GM12878 (cell line): Measurements from ENCODE around the gene ANKRD33B. TPM values are rescaled to one million over a fixed set of nuclear protein-coding genes. Genes with fewer than 3 reads are reported as not detected.

Experiments used
- ATAC-seq: fragments of 200-7000 bp; cut with Tn5 transposase; 3 replicates; pipeline ENCODE4 v1.9.1; 2020; ENCODE audit warnings: mild to moderate bottlenecking, moderate library complexity
- BruUV-seq: library from RNA; stranded (reverse); fragments of 400-500 nt; replicated peaks from 2 replicates; lab custom pipeline; 2021; lab: Mats Ljungman, UMichigan
- CTCF ChIA-PET: fragments of 300-600 bp; sonication (Branson Sonifier 250); formaldehyde crosslinking; extraction: SDS; loops from one replicate; lab custom pipeline; 2021; ENCODE audit warnings: inconsistent platforms; lab: Yijun Ruan, JAX
- POLR2A ChIA-PET: fragments of 350-600 bp; formaldehyde crosslinking; extraction: SDS; loops from one replicate; lab custom pipeline; 2021; ENCODE audit warnings: inconsistent platforms; lab: Charles Lee
- RAD21 ChIA-PET: fragments of 300-600 bp; sonication (Branson Sonifier 250); formaldehyde crosslinking; loops from one replicate; lab custom pipeline; 2023; ENCODE audit warnings: antibody characterized with exemption; ENCODE audit not compliant: unreplicated experiment; lab: Charles Lee
- SMC1A ChIA-PET: fragments of 300-600 bp; sonication (Branson Sonifier 250); formaldehyde crosslinking; loops from one replicate; lab custom pipeline; 2023; ENCODE audit not compliant: unreplicated experiment, uncharacterized antibody; lab: Charles Lee
- DNase-seq: peaks from one replicate; pipeline ENCODE4 v3.0.0-alpha.2; 2011; ENCODE audit warnings: low read depth, low spot score
- FAIRE-seq: peaks from 3 replicates; lab custom pipeline; 2011; peaks lifted over from hg19 to GRCh38; lab: Jason Lieb, UNC
- H2AFZ ChIP-seq: 2 replicates; pipeline ENCODE4 v1.6.0; 2011; ENCODE audit warnings: low read depth, low read length, control low read depth; ENCODE audit not compliant: control insufficient read depth
- H3K27ac ChIP-seq: 2 replicates; pipeline ENCODE4 v1.5.1; 2011; ENCODE audit warnings: control low read depth; ENCODE audit not compliant: control insufficient read depth, insufficient read depth
- H3K27me3 ChIP-seq, 2 experiments: replicated peaks in 1 of 2; 2 replicates each; pipeline versions ENCODE4 v1.6.0 to v1.6.1; 2011; ENCODE audit warnings: low read length in 1 of 2; ENCODE audit not compliant: control insufficient read depth in 2 of 2, insufficient read depth in 2 of 2
- H3K36me3 ChIP-seq, 2 experiments: 2 replicates each; pipeline ENCODE4 v1.5.1; 2011; ENCODE audit warnings: low read length in 1 of 2; ENCODE audit not compliant: control insufficient read depth in 2 of 2, insufficient read depth in 2 of 2
- H3K4me1 ChIP-seq: 2 replicates; pipeline ENCODE4 v1.6.1; 2011; ENCODE audit warnings: mild to moderate bottlenecking, low read length, moderate library complexity, mixed read lengths; ENCODE audit not compliant: control insufficient read depth, insufficient read depth
- H3K4me2 ChIP-seq: 2 replicates; pipeline ENCODE4 v1.6.0; 2011; ENCODE audit warnings: control low read depth; ENCODE audit not compliant: control insufficient read depth, insufficient read depth
- H3K4me3 ChIP-seq: fragments of 200-600 bp; sonication (generic); 2 replicates; pipeline ENCODE4 v1.5.1; 2016
- H3K79me2 ChIP-seq: 2 replicates; pipeline ENCODE4 v1.6.0; 2011; ENCODE audit warnings: low read length; ENCODE audit not compliant: control insufficient read depth, insufficient read depth
- H3K9ac ChIP-seq: 2 replicates; pipeline ENCODE4 v1.8.0; 2011; ENCODE audit warnings: low read length, control low read depth, mixed read lengths; ENCODE audit not compliant: control insufficient read depth, insufficient read depth
- H3K9me3 ChIP-seq: replicated peaks from 3 replicates; pipeline ENCODE4 v1.5.1; 2011; ENCODE audit warnings: mild to moderate bottlenecking, low read length; ENCODE audit not compliant: control insufficient read depth, insufficient read depth
- H4K20me1 ChIP-seq: 2 replicates; pipeline ENCODE4 v1.6.0; 2011; ENCODE audit not compliant: control insufficient read depth, insufficient read depth
- ATF2 ChIP-seq: IDR thresholded peaks from 2 replicates; pipeline ENCODE4 v1.6.1; 2012; ENCODE audit warnings: low read length, inconsistent platforms
- BMI1 ChIP-seq: fragments of 450-650 bp; IDR thresholded peaks from 2 replicates; pipeline ENCODE4 v1.6.1; 2016; ENCODE audit warnings: mild to moderate bottlenecking, moderate library complexity, borderline replicate concordance
- BRCA1 ChIP-seq: IDR thresholded peaks from 2 replicates; pipeline ENCODE4 v1.6.1; 2011; ENCODE audit warnings: low read depth, low read length, improper control_type of control experiment
- CBFB ChIP-seq: IDR thresholded peaks from 2 replicates; pipeline ENCODE4 v1.6.1; 2016; ENCODE audit warnings: antibody characterized with exemption, low read depth
- CBX3 ChIP-seq: fragments of 200-600 bp; sonication (generic); IDR thresholded peaks from 2 replicates; pipeline ENCODE4 v1.6.1; 2016; ENCODE audit warnings: low read depth, borderline replicate concordance
- CHD1 ChIP-seq: IDR thresholded peaks from 2 replicates; pipeline ENCODE4 v1.6.1; 2012; ENCODE audit warnings: low read depth, low read length, improper control_type of control experiment
- EZH2 ChIP-seq: IDR thresholded peaks from 2 replicates; pipeline ENCODE4 v1.6.1; 2012; ENCODE audit warnings: low read depth, mild to moderate bottlenecking, control low read depth, inconsistent platforms, low read length, borderline replicate concordance; ENCODE audit not compliant: control insufficient read depth
- KLF5 ChIP-seq: fragments of 450-650 bp; IDR thresholded peaks from 2 replicates; pipeline ENCODE4 v1.6.1; 2014; ENCODE audit warnings: mild to moderate bottlenecking; ENCODE audit not compliant: partially characterized antibody
- MAX ChIP-seq: IDR thresholded peaks from 2 replicates; pipeline ENCODE4 v1.6.1; 2012; ENCODE audit warnings: low read depth, low read length, improper control_type of control experiment
- MEF2A ChIP-seq: IDR thresholded peaks from 2 replicates; pipeline ENCODE4 v1.6.1; 2011; ENCODE audit warnings: low read depth, mild to moderate bottlenecking, low read length, moderate library complexity; ENCODE audit not compliant: insufficient read depth
- NFYB ChIP-seq: IDR thresholded peaks from 2 replicates; pipeline ENCODE4 v1.6.1; 2011; ENCODE audit warnings: low read depth, mild to moderate bottlenecking, low read length, improper control_type of control experiment, moderate library complexity; ENCODE audit not compliant: insufficient read depth
- PBX3 ChIP-seq: IDR thresholded peaks from 2 replicates; pipeline ENCODE4 v1.6.1; 2011; ENCODE audit warnings: mild to moderate bottlenecking, low read depth, low read length, moderate library complexity; ENCODE audit not compliant: insufficient replicate concordance
- STAT3 ChIP-seq: IDR thresholded peaks from 2 replicates; pipeline ENCODE4 v1.6.1; 2011; ENCODE audit warnings: low read depth, low read length, improper control_type of control experiment
- SUPT20H ChIP-seq: IDR thresholded peaks from 2 replicates; pipeline ENCODE4 v1.6.1; 2011; ENCODE audit warnings: low read depth, mild to moderate bottlenecking, low read length, moderate library complexity, borderline replicate concordance; ENCODE audit not compliant: control insufficient read depth
- ZBED1 ChIP-seq: IDR thresholded peaks from 2 replicates; pipeline ENCODE4 v1.6.1; 2016; ENCODE audit warnings: borderline replicate concordance
- ZNF217 ChIP-seq: fragments of 450-650 bp; IDR thresholded peaks from 2 replicates; pipeline ENCODE4 v1.6.1; 2017; ENCODE audit warnings: antibody characterized with exemption, mild to moderate bottlenecking
- ZZZ3 ChIP-seq: IDR thresholded peaks from 2 replicates; pipeline ENCODE4 v1.6.1; 2011; ENCODE audit warnings: low read depth; ENCODE audit not compliant: control insufficient read depth, insufficient read length
- WGBS: methylation state at CpG from one replicate; pipeline ENCODE4 v1.1.6; 2016; ENCODE audit warnings: low lambda C conversion rate; ENCODE audit not compliant: insufficient replicate concordance, insufficient coverage; ENCODE audit errors: missing lambda C conversion rate; 5-methylcytosine and 5-hydroxymethylcytosine counted together
- in situ Hi-C: fragments of 300-500 bp; cut with MboI; formaldehyde crosslinking; loops from 9 replicates; pipeline ENCODE4 v1.14.3; 2018; ENCODE audit warnings: mixed read lengths
- intact Hi-C: fragments of 100-400 bp; cut with micrococcal nuclease; formaldehyde crosslinking; loops from one replicate; pipeline ENCODE4 v1.14.2; 2022; ENCODE audit not compliant: unreplicated experiment
- polyA plus RNA-seq, 11 experiments: library from polyadenylated mRNA; depleted of rRNA in 4 of 11; unstranded in 6 of 11; stranded (reverse) in 5 of 11; fragments of >200 nt; fragmentation: Nextera tagmentation in 4 of 11; fragmentation: Illumina TruSeq in 1 of 11; extraction: Ambion mirVana in 4 of 11; extraction: Trizol in 1 of 11; gene quantifications; 1 replicate in 1 of 11; 2 replicates in 10 of 11; pipeline versions ENCODE4 v1.2.1 to v1.2.3, GENCODE V29; 2011 to 2016; ENCODE audit warnings: inconsistent platforms in 2 of 11, missing spikeins in 2 of 11, low read depth in 1 of 11
- total RNA-seq, 4 experiments: library from RNA; depleted of rRNA in 3 of 4; stranded (reverse); fragments of >200 nt in 3 of 4; fragmentation: Illumina TruSeq in 1 of 4; extraction: Trizol in 1 of 4; gene quantifications; 2 replicates each; pipeline versions ENCODE4 v1.2.1 to v1.2.3, GENCODE V29; 2013 to 2021

The ANKRD33B gene
- total and polyA plus RNA-seq, 10 of the 15 experiments (the other 5 are each of a cell fraction or from before 2014, with no cell fraction given): 4.9 to 61.6 (median 15.6) TPM

- DNase-seq: no peak
- H3K79me2 ChIP-seq: peaks cover 74% of the 10 kb centered on the region
- peaks cover 68% of the 10 kb centered on the region for H3K4me1 ChIP-seq
- no peak for TF ChIP-seq ZBED1
- no peak for TF ChIP-seq BRCA1
- TF ChIP-seq KLF5: no peak
- TF ChIP-seq CBX3: no peak
- TF ChIP-seq MAX: no peak
- TF ChIP-seq PBX3: no peak
- no peak for TF ChIP-seq ZZZ3
- TF ChIP-seq CBFB: no peak
- no peak for TF ChIP-seq MEF2A
- no peak for TF ChIP-seq ZNF217
- TF ChIP-seq NFYB: no peak
- TF ChIP-seq ATF2: no peak
- TF ChIP-seq SUPT20H: no peak
- TF ChIP-seq BMI1: no peak
- TF ChIP-seq STAT3: no peak
- TF ChIP-seq CHD1: no peak
- TF ChIP-seq EZH2: no peak
- TF ChIP-seq, all 136 proteins: peak for 0
- WGBS: 97% methylated on average over 7 of the region's 7 CpGs
- no peak overlapping the region; the same call in 1 of the 2 replicates for H3K27ac ChIP-seq
- ChIA-PET POLR2A (interaction anchor here (0.9 to 4.1 kb wide), 6 partner anchors 21 to 176 kb away, joined by 3 to 20 read pairs (median 7); no protein-coding TSS in a partner anchor), CTCF (interaction anchor here (0.7 to 8.0 kb wide), 27 partner anchors 8 to 345 kb away, joined by 3 to 229 read pairs (median 12); partner anchors contain the start of gene ROPN1L), RAD21 (interaction anchor here (0.9 to 7.5 kb wide), 21 partner anchors 12 to 345 kb away, joined by 3 to 186 read pairs (median 8); partner anchors contain the start of gene MARCHF6), SMC1A (interaction anchor here (0.8 to 12.0 kb wide), 19 partner anchors 11 to 270 kb away, joined by 3 to 192 read pairs (median 9); no protein-coding TSS in a partner anchor)
- no peak for FAIRE-seq
- no peak overlapping the region for H3K4me3 ChIP-seq
- no peak overlapping the region for H3K9ac ChIP-seq
- ATAC-seq: no peak
- intact Hi-C loops (loop anchor here (1.0 kb wide), 1 partner anchor 176 kb away; no protein-coding TSS in a partner anchor), in situ Hi-C loops (loop anchor here (5.0 kb wide), 1 partner anchor 176 kb away; no protein-coding TSS in a partner anchor)
- BruUV-seq: no TSS peak
- H2AFZ ChIP-seq: no peak overlapping the region
- no peaks in the 10 kb centered on the region for H4K20me1 ChIP-seq
- peaks cover 10 to 22% of the 10 kb centered on the region in 2 experiments for H3K36me3 ChIP-seq
- H3K4me2 ChIP-seq: 0 out of 2 replicates have a peak overlapping the region, but pooled peaks have one; percentile 18
- H3K27me3 ChIP-seq: no peaks in the 10 kb centered on the region
- H3K9me3 ChIP-seq: peaks cover 6% of the 10 kb centered on the region
Measured at GRCh38 chr5:10628601-10629000, 64.7 kb downstream of the ANKRD33B start.
